ENCODE data around the gene MANEAL.
"Not testable (repeated sequence)": the region's sequence is repeated elsewhere in the genome, so short reads cannot be mapped to it uniquely, and the experiment has no call there.

MANEAL gene

GRCh38 chr1:37793773-37794371, at the start of gene MANEAL:
MANEAL (plus strand) TSS chr1:37793847; CDS start chr1:37794183, 336 bp downstream.
- peak; percentile 61 for DNase-seq (ENCODE audit: low spot score)

GRCh38 chr1:37746806-37747205, 46.8 kb upstream of the MANEAL start:
- no peak for DNase-seq (ENCODE audit: low spot score)

GRCh38 chr1:37748565-37748964, 45.1 kb upstream of the MANEAL start:
- no peak for DNase-seq (ENCODE audit: low spot score)

GRCh38 chr1:37752213-37752582, 41.4 kb upstream of the MANEAL start:
- DNase-seq (ENCODE audit: low spot score), result peak; percentile 19

- peak; percentile 46 for DNase-seq (ENCODE audit: low spot score)
These were observed 40.8 kb upstream of the MANEAL start for GRCh38 chr1:37752583-37753471.

- no peak for DNase-seq (ENCODE audit: low spot score)
These were observed 40.0 kb upstream of the MANEAL start for GRCh38 chr1:37753473-37754321.

GRCh38 chr1:37755290-37755689, 38.4 kb upstream of the MANEAL start:
- DNase-seq (ENCODE audit: low spot score), result peak; percentile 58

GRCh38 chr1:37755951-37756560, 37.6 kb upstream of the MANEAL start:
- DNase-seq (ENCODE audit: low spot score), result no peak

- no peak for DNase-seq (ENCODE audit: low spot score)
These were observed 34.2 kb upstream of the MANEAL start for GRCh38 chr1:37759451-37759850.

- no peak for DNase-seq (ENCODE audit: low spot score)
These were observed 32.1 kb upstream of the MANEAL start for GRCh38 chr1:37761416-37762095.

- DNase-seq (ENCODE audit: low spot score), result no peak
These were observed 31.1 kb upstream of the MANEAL start for GRCh38 chr1:37762516-37762915.

GRCh38 chr1:37763791-37764413, 29.7 kb upstream of the MANEAL start:
- DNase-seq (ENCODE audit: low spot score), result no peak

GRCh38 chr1:37764414-37764825, 29.2 kb upstream of the MANEAL start:
- no peak for DNase-seq (ENCODE audit: low spot score)

GRCh38 chr1:37764888-37765441, 28.7 kb upstream of the MANEAL start, which contains the start of gene EPHA10:
EPHA10 (minus strand) TSS chr1:37765120; CDS start chr1:37765066, 54 bp downstream.
- no peak for DNase-seq (ENCODE audit: low spot score)

GRCh38 chr1:37765916-37766664, 27.6 kb upstream of the MANEAL start:
- peak; percentile 40 for DNase-seq (ENCODE audit: low spot score)

- no peak for DNase-seq (ENCODE audit: low spot score)
These were observed 26.2 kb upstream of the MANEAL start for GRCh38 chr1:37767488-37767887.

GRCh38 chr1:37771440-37771839, 22.2 kb upstream of the MANEAL start:
- DNase-seq (ENCODE audit: low spot score), result not testable (repeated sequence)

GRCh38 chr1:37776946-37777516, 16.6 kb upstream of the MANEAL start:
- DNase-seq (ENCODE audit: low spot score), result no peak

GRCh38 chr1:37778654-37779053, 15.0 kb upstream of the MANEAL start:
- DNase-seq (ENCODE audit: low spot score), result no peak

Measured in SW480 (cell line).